Measurements from ENCODE around the gene ITFG1.

DNA sequence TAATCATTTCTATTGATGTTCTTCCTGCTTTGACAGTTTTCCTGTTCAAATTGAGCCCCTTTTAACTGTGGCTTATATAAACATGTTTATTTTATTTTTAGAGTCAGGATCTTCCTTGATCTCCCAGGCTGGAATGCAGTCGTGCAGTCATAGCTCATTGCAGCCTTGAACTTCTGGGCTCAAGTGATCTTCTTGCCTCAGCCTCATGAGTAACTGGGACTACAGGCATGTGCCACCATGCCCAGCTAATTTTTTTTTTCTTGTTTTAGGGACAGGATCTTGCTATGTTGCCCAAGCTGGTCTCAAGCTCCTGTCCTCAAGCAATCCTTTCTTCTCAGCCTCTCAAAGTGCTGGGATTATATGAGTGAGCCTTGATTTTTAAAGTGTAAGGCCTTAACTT lies 14.9 kb upstream of the ITFG1 start:
- TF ChIP-seq, protein P1, sequence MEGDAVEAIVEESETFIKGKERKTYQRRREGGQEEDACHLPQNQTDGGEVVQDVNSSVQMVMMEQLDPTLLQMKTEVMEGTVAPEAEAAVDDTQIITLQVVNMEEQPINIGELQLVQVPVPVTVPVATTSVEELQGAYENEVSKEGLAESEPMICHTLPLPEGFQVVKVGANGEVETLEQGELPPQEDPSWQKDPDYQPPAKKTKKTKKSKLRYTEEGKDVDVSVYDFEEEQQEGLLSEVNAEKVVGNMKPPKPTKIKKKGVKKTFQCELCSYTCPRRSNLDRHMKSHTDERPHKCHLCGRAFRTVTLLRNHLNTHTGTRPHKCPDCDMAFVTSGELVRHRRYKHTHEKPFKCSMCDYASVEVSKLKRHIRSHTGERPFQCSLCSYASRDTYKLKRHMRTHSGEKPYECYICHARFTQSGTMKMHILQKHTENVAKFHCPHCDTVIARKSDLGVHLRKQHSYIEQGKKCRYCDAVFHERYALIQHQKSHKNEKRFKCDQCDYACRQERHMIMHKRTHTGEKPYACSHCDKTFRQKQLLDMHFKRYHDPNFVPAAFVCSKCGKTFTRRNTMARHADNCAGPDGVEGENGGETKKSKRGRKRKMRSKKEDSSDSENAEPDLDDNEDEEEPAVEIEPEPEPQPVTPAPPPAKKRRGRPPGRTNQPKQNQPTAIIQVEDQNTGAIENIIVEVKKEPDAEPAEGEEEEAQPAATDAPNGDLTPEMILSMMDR (conservative IDR thresholded peaks at IDR 0.05; ENCODE audit: low read depth, low read length), result no peak
- TF ChIP-seq EZH2 (IDR thresholded peaks at IDR 0.05; ENCODE audit: low read length, unreplicated experiment), result no peak
- no peak for TF ChIP-seq EZH2phosphoT487 (IDR thresholded peaks at IDR 0.05; ENCODE audit: borderline replicate concordance, low read length)

All from PC-3 (cell line).